SU-DHL-6 (cell line): ENCODE data around the gene JPH3.

Experiments
- EZH2phosphoT487 ChIP-seq: fragments of 200-600 bp; sonication (generic), shearing (Covaris generic); conservative IDR thresholded peaks from 2 replicates; pipeline ENCODE4 v1.6.1; 2018; ENCODE audit warnings: mild to moderate bottlenecking, antibody characterized with exemption, low read length, moderate library complexity, mixed read lengths
- TF ChIP-seq, protein P1 (sequence below): fragments of 200-600 bp; sonication (generic); IDR thresholded peaks from one replicate; pipeline ENCODE4 v1.5.1; 2017; ENCODE audit warnings: antibody characterized with exemption, mild to moderate bottlenecking, low read length, moderate library complexity; ENCODE audit not compliant: insufficient read depth, poor library complexity, severe bottlenecking

DNA sequence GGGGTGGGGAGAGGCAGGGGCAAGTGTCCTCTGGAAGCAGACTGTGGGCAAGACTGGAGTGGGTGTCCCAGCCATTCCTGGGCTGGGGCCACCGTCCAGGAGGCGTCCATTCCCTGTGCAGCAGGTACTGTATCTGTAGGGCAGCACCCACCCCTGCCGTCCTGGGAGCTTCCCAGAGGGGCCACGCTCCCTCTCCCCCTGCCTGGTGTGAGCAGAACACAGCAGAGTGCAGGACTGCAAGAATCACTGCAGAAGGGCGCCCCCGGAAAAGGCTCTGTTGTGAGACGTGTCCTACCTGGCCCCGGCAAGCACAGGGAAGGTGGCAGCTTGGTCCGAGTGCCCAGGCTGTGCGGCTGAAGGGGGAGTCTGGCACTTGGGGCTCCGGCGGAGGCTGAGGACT, 93.2 kb downstream of the JPH3 start:
- TF ChIP-seq, protein P1, sequence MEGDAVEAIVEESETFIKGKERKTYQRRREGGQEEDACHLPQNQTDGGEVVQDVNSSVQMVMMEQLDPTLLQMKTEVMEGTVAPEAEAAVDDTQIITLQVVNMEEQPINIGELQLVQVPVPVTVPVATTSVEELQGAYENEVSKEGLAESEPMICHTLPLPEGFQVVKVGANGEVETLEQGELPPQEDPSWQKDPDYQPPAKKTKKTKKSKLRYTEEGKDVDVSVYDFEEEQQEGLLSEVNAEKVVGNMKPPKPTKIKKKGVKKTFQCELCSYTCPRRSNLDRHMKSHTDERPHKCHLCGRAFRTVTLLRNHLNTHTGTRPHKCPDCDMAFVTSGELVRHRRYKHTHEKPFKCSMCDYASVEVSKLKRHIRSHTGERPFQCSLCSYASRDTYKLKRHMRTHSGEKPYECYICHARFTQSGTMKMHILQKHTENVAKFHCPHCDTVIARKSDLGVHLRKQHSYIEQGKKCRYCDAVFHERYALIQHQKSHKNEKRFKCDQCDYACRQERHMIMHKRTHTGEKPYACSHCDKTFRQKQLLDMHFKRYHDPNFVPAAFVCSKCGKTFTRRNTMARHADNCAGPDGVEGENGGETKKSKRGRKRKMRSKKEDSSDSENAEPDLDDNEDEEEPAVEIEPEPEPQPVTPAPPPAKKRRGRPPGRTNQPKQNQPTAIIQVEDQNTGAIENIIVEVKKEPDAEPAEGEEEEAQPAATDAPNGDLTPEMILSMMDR = no peak
- no peak for TF ChIP-seq EZH2phosphoT487
